Measurements from ENCODE around the gene NAGS. TPM values are rescaled to one million over a fixed set of nuclear protein-coding genes. Genes with fewer than 3 reads are reported as not detected.

NAGS gene
- total RNA-seq, 2 donors from 2014 or later = 0.92 TPM; not detected in 1

DNA sequence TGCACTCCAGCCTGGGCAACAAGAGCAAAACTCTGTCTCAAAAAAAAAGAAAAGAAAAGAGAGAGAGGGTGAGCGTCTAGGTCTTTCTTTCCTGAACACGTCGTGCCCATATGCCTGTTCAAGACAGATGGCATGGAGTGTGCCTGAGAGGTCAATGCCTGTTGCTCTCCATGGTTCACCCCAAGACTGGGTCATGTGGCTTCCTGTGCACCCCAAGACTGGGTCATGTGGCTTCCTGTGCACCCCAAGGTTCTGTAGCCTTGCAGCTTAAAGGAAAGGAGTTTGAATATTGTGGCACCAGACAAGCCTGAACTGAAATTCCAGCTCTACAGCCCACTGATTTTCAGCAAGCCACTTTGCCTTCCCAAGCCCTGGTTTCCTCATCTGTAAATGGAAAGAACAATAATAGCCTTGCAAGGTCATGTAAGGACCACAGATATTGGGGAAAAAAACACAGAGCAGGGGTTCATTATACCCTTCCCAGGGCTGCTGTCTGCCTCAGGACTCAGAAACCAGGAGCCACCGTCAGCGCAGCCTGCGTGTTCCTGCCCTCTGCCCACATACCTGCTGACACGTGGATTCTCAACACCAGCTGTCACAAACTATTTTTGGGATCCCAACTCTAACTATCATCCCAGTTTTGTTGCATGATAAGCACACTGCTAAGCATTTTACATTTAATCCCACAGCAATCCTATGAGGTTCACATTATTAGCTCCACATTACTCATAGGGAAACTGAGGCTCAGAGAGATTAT, 18.0 kb upstream of the NAGS start:
- DNase-seq (ENCODE audit: low spot score) (no peak), ATAC-seq (ENCODE audit: insufficient number of reproducible peaks, low FRiP score, low read depth) (no peak)
- peaks cover 18% of the 10 kb centered on the region for H3K27me3 ChIP-seq (replicated peaks; ENCODE audit: insufficient read depth)

DNA sequence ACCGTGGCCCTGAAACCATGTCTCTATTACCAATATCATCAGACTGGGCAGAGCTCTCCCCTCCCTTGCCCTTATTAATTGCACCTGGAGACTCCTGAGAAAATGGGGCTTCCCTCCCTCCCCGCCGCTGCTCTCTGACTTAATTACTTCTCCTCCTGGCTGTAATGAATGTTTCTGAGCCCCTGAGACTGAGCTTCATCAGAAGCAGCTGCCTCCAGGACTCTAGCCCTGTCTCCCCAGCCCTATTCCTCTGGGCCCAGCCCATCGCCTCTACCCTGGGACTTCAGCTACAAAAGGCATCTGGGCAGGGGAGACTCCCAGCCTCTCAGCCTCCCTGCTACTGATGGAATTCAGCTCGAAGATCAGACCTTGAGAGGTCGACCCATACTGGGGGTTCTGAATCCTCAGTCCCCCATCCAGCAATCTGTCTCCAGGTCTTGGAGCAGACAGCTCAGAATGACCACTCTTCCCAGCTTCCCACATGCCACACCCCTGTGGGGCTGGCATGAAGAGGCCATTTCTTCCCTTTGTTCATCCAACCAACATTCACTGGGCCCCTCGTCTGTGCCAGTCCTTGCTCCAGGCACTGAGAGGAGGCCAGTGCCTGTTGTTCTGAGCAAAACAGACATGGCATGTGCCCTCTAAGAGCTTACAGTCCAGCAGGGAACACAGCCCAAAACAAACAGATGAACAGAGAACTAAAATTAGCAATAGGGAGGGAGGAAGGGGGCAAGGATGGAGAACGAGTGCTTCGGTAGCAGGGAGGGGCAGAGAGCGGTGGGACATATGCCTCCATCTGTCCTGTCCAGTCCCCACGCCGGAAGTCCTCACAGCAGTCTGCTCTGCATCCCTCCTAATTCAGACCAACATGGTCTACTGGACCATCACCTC, 17.0 kb upstream of the NAGS start:
- DNase-seq (ENCODE audit: low spot score) (no peak), ATAC-seq (ENCODE audit: insufficient number of reproducible peaks, low FRiP score, low read depth) (no peak)
- H3K4me3 ChIP-seq = no peak overlapping the region
- H3K4me1 ChIP-seq (ENCODE audit: control insufficient read depth in 1 of 2, low read depth in 2 of 2) = peaks cover 6 to 10% of the 10 kb centered on the region in 2 donors
- H3K27ac ChIP-seq = no peak overlapping the region
- TF ChIP-seq, protein P1, sequence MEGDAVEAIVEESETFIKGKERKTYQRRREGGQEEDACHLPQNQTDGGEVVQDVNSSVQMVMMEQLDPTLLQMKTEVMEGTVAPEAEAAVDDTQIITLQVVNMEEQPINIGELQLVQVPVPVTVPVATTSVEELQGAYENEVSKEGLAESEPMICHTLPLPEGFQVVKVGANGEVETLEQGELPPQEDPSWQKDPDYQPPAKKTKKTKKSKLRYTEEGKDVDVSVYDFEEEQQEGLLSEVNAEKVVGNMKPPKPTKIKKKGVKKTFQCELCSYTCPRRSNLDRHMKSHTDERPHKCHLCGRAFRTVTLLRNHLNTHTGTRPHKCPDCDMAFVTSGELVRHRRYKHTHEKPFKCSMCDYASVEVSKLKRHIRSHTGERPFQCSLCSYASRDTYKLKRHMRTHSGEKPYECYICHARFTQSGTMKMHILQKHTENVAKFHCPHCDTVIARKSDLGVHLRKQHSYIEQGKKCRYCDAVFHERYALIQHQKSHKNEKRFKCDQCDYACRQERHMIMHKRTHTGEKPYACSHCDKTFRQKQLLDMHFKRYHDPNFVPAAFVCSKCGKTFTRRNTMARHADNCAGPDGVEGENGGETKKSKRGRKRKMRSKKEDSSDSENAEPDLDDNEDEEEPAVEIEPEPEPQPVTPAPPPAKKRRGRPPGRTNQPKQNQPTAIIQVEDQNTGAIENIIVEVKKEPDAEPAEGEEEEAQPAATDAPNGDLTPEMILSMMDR (IDR thresholded peaks at IDR 0.05) = no peak
- H3K9me3 ChIP-seq = no peaks in the 10 kb centered on the region
- H3K27me3 ChIP-seq (replicated peaks; ENCODE audit: insufficient read depth) = peaks cover 14% of the 10 kb centered on the region
- H3K36me3 ChIP-seq = no peaks in the 10 kb centered on the region

More for the DNA sequence above, 18.0 kb upstream of the NAGS start:
- H3K36me3 ChIP-seq = no peaks in the 10 kb centered on the region
- H3K9me3 ChIP-seq = no peaks in the 10 kb centered on the region
- H3K4me1 ChIP-seq (ENCODE audit: control insufficient read depth in 1 of 2, low read depth in 2 of 2) = peaks cover 6 to 10% of the 10 kb centered on the region in 2 donors
- no peak overlapping the region for H3K27ac ChIP-seq
- no peak overlapping the region for H3K4me3 ChIP-seq
- TF ChIP-seq, protein P1 (IDR thresholded peaks at IDR 0.05) = no peak

DNA sequence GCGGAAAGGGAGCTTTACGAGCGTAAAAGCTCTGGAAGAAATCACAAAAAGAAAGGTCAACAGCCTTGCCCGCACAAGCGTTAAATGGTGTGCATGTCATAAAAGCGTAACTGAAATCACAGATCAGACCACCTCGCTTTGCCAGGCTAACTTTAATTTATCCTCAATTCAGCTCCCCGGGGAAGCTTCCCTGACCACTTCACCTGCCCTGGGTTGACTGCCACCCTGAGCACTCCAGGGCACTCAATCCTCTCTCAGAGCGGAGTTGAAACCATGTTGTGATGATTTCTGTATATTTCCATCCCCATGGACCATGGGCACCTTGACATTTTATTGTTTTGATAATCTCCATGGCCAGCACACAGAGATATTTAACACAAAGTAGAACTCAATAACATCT, 16.1 kb upstream of the NAGS start:
- Histone ChIP-seq H3K27ac (no peak overlapping the region), H3K4me3 (no peak overlapping the region), H3K9me3 (no peaks in the 10 kb centered on the region), H3K27me3 (replicated peaks; ENCODE audit: insufficient read depth) (peaks cover 13% of the 10 kb centered on the region), H3K4me1 (ENCODE audit: control insufficient read depth in 1 of 2, low read depth in 2 of 2) (peaks cover 6 to 9% of the 10 kb centered on the region in 2 donors), H3K36me3 (no peaks in the 10 kb centered on the region)
- ATAC-seq (ENCODE audit: insufficient number of reproducible peaks, low FRiP score, low read depth) (no peak), DNase-seq (ENCODE audit: low spot score) (no peak)
- TF ChIP-seq, protein P1 (IDR thresholded peaks at IDR 0.05) = no peak

DNA sequence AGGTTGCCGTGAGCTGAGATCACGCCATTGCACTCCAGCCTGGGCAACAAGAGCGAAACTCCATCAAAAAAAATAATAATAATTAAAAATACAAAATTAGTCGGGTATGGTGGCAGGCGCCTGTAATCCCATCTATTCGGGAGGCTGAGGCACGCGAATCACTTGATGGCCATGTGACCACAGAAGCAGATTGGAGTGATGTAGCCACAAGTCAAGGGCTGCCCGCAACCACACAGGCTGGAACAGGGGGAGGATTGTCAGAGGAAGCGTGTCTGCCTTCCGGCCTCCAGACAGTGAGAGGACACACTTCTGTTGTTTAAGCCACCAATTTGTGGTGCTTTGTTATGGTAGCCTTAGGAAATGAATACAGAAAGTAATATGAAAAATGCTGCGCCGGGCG, 11.8 kb upstream of the NAGS start:
- DNase-seq (ENCODE audit: low spot score) (no peak), ATAC-seq (ENCODE audit: insufficient number of reproducible peaks, low FRiP score, low read depth) (no peak)
- H3K36me3 ChIP-seq = no peaks in the 10 kb centered on the region

More for the DNA sequence above, 11.8 kb upstream of the NAGS start:
- TF ChIP-seq, protein P1 (IDR thresholded peaks at IDR 0.05) = no peak
- Histone ChIP-seq H3K27ac (no peak overlapping the region), H3K27me3 (replicated peaks; ENCODE audit: insufficient read depth) (no peaks in the 10 kb centered on the region), H3K4me1 (ENCODE audit: control insufficient read depth in 1 of 2, low read depth in 2 of 2) (peaks cover 0 to 11% of the 10 kb centered on the region in 2 donors), H3K9me3 (no peaks in the 10 kb centered on the region), H3K4me3 (no peak overlapping the region)
